Measurements from ENCODE around the gene CMC4.

The CMC4 gene

DNA sequence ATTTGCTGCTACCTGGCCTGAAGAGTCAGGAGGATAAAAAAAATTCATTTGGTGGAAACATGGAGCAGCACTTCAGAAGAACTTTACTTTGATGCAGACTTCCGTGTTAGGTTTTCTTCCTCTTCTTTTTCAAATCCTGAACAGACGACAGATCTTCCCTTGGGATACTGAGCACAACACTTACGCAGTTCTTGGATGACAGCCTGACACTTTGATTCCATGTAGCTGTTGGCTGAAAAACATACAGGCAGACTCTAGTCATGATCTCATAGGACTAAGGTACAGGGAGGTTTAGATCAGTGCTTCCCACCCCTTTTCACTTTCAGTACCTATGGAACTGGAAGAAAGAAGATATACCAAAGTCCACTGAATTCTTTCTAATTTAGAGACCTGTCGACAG is 9.2 kb downstream of the CMC4 start:
- H3K4me1 ChIP-seq (ENCODE audit: control insufficient read depth, low read length) = no peaks in the 10 kb centered on the region
- H3K4me3 ChIP-seq (ENCODE audit: low read length) = no peak overlapping the region
- no peaks in the 10 kb centered on the region for H4K20me1 ChIP-seq (ENCODE audit: control insufficient read depth, insufficient read depth, low read depth, low read length)
- H3K9me3 ChIP-seq (ENCODE audit: control insufficient read depth, insufficient read depth, low read length) = no peaks in the 10 kb centered on the region
- no peaks in the 10 kb centered on the region for H3F3A ChIP-seq (ENCODE audit: control insufficient read depth, insufficient read depth)
- no peaks in the 10 kb centered on the region for H3K9me2 ChIP-seq (replicated peaks; ENCODE audit: control insufficient read depth, low read length)
- H3K27ac ChIP-seq (ENCODE audit: low read depth, low read length) = no peak overlapping the region
- H3K4me2 ChIP-seq (ENCODE audit: low read length) = no peak overlapping the region
- H3K27me3 ChIP-seq (ENCODE audit: control insufficient read depth, low read length) = no peaks in the 10 kb centered on the region
- H3K79me2 ChIP-seq (ENCODE audit: control insufficient read depth, low read length) = peaks cover 11% of the 10 kb centered on the region
- H3K36me3 ChIP-seq (ENCODE audit: control insufficient read depth, low read length) = peaks cover 15% of the 10 kb centered on the region
- no peak for TF ChIP-seq EZH2phosphoT487 (IDR thresholded peaks at IDR 0.05; ENCODE audit: borderline replicate concordance, low read length)
- TF ChIP-seq, protein P1, sequence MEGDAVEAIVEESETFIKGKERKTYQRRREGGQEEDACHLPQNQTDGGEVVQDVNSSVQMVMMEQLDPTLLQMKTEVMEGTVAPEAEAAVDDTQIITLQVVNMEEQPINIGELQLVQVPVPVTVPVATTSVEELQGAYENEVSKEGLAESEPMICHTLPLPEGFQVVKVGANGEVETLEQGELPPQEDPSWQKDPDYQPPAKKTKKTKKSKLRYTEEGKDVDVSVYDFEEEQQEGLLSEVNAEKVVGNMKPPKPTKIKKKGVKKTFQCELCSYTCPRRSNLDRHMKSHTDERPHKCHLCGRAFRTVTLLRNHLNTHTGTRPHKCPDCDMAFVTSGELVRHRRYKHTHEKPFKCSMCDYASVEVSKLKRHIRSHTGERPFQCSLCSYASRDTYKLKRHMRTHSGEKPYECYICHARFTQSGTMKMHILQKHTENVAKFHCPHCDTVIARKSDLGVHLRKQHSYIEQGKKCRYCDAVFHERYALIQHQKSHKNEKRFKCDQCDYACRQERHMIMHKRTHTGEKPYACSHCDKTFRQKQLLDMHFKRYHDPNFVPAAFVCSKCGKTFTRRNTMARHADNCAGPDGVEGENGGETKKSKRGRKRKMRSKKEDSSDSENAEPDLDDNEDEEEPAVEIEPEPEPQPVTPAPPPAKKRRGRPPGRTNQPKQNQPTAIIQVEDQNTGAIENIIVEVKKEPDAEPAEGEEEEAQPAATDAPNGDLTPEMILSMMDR (IDR thresholded peaks at IDR 0.05; ENCODE audit: low read depth, low read length, poor library complexity, severe bottlenecking) = no peak

DNA sequence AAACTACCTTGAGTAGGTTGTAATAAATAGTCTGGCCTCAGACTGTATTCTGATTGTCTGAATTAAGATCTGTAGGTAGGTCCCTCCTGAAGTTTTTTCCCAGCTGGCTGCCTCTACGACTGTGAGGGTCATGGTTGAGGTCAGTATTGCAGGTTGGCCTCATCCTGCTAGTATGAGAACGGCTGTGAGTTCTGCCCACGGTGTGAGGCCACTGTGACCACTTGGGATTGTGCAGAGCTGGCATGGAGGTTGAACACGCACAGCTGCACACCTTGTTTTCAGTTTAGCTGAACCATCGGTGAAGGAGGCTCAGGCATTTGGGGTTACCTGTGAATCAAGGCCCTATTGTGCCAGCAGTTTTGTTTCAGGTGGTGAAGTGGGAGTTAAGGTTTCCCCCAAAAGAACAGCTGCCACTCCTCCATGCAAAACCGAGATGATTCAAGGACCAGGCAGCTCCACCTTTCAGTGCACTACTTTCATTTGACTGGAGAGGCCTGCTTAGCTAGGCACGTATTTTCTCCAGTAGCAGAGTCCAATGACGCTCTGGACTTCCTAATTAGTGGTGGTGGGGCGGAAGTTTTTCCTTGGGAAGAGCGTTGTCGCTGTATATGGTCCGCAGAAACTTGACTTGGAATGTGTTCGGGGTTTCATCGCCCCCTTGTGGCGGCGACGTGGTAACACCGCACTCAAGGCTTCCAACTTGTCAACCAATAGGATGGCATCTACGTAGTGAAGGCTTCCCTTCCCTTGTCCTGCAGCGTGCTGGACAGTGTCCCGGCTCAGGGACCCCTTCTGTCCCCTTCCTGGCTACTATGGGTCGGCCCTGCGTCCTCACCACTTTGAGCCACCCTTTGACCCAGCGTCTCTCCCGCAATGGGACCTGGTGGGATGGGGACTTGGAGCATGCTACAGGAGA is 13.8 kb downstream of the CMC4 start:
- H3K4me2 ChIP-seq (ENCODE audit: low read length) = peak overlapping the region; percentile 33; the same call in 1 of the 2 replicates
- no peaks in the 10 kb centered on the region for H3K9me2 ChIP-seq (replicated peaks; ENCODE audit: control insufficient read depth, low read length)
- H3K4me1 ChIP-seq (ENCODE audit: control insufficient read depth, low read length) = no peaks in the 10 kb centered on the region
- H4K20me1 ChIP-seq (ENCODE audit: control insufficient read depth, insufficient read depth, low read depth, low read length) = no peaks in the 10 kb centered on the region
- H3K36me3 ChIP-seq (ENCODE audit: control insufficient read depth, low read length) = peaks cover 15% of the 10 kb centered on the region
- no peak overlapping the region for H3K27ac ChIP-seq (ENCODE audit: low read depth, low read length)
- H3K9me3 ChIP-seq (ENCODE audit: control insufficient read depth, insufficient read depth, low read length) = no peaks in the 10 kb centered on the region
- H3K4me3 ChIP-seq (ENCODE audit: low read length) = no peak overlapping the region
- TF ChIP-seq, protein P1 (IDR thresholded peaks at IDR 0.05; ENCODE audit: low read depth, low read length, poor library complexity, severe bottlenecking) = peak; percentile 79
- no peak for TF ChIP-seq EZH2phosphoT487 (IDR thresholded peaks at IDR 0.05; ENCODE audit: borderline replicate concordance, low read length)
- H3K79me2 ChIP-seq (ENCODE audit: control insufficient read depth, low read length) = no peaks in the 10 kb centered on the region
- no peaks in the 10 kb centered on the region for H3K27me3 ChIP-seq (ENCODE audit: control insufficient read depth, low read length)
- no peaks in the 10 kb centered on the region for H3F3A ChIP-seq (ENCODE audit: control insufficient read depth, insufficient read depth)

DNA sequence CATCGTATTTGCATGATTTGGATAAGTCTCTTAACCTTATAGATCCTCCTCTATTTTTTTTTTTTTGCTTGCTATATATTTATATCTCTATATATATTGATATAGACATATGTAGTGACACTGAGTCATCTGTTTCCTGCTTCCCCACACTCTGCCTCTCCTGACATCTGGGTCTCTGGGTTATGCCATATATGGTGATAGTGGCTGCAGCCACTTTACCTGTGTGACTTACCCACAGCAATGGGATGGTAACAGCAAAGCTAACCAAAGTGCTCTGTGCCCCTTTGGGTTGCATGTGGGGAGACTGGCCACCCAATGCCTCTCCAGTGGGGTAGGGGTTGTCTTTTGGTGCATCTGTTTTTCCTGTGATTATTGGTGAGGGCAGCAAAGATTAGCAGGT is 14.5 kb downstream of the CMC4 start:
- no peaks in the 10 kb centered on the region for H3K27me3 ChIP-seq (ENCODE audit: control insufficient read depth, low read length)
- H3K4me1 ChIP-seq (ENCODE audit: control insufficient read depth, low read length) = no peaks in the 10 kb centered on the region
- H3F3A ChIP-seq (ENCODE audit: control insufficient read depth, insufficient read depth) = no peaks in the 10 kb centered on the region
- H3K36me3 ChIP-seq (ENCODE audit: control insufficient read depth, low read length) = peaks cover 16% of the 10 kb centered on the region
- H3K79me2 ChIP-seq (ENCODE audit: control insufficient read depth, low read length) = no peaks in the 10 kb centered on the region
- H3K4me3 ChIP-seq (ENCODE audit: low read length) = no peak overlapping the region
- H3K27ac ChIP-seq (ENCODE audit: low read depth, low read length) = no peak overlapping the region
- no peaks in the 10 kb centered on the region for H3K9me2 ChIP-seq (replicated peaks; ENCODE audit: control insufficient read depth, low read length)
- H4K20me1 ChIP-seq (ENCODE audit: control insufficient read depth, insufficient read depth, low read depth, low read length) = no peaks in the 10 kb centered on the region
- H3K4me2 ChIP-seq (ENCODE audit: low read length) = no peak overlapping the region
- TF ChIP-seq, protein P1 (IDR thresholded peaks at IDR 0.05; ENCODE audit: low read depth, low read length, poor library complexity, severe bottlenecking) = no peak
- TF ChIP-seq EZH2phosphoT487 (IDR thresholded peaks at IDR 0.05; ENCODE audit: borderline replicate concordance, low read length) = no peak
- H3K9me3 ChIP-seq (ENCODE audit: control insufficient read depth, insufficient read depth, low read length) = no peaks in the 10 kb centered on the region
